Activated T-cell treated with anti-CD3 and anti-CD28 coated beads for 24 hours (primary cell): Measurements from ENCODE around the gene PEX6.
A peak's percentile ranks its signal among the peaks of the same experiment; 100 is the strongest.
"Not testable (repeated sequence)": the region's sequence is repeated elsewhere in the genome, so short reads cannot be mapped to it uniquely, and the experiment has no call there.

Experiments
- DNase-seq: peaks from one replicate; pipeline ENCODE4 v3.0.0-alpha.2; 2020; ENCODE audit warnings: low read depth

PEX6 gene

DNA sequence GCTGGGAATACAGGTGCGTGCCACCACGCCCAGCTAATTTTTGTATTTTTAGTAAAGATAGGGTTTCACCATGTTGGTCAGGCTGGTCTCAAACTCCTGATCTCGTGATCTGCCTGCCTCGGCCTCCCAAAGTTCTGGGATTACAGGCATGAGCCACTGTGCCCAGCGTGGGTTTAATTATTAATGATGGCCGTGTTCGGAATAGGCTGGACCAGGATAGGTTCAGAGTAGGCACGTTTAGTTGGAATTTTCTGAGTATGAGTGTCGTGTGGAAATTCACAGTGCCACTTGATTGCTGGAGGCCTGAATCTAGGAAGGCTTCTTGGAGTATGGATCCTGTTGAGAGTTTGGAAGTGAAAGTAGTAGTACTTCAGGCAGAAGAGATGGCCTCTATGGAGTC lies 19.2 kb upstream of the PEX6 start:
- not testable (repeated sequence) for DNase-seq

DNA sequence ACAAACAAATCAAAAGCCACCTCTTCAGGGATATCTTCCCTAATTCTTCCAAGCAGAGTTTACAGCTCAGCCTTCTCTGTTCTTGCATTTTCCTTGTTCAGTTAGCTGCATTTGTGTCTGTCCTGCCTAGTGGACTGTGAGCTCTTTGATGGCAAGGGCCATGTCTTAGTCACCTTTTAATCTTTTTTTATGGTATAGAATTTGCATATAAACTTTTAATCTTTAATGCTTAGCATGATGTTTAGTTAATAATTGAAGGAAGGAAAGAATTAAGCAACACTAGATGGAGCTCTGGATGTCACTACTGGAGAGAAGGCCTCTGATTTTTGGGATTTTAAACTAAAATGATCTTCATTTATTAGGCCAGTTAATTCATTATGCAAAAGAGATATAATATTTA lies 17.5 kb upstream of the PEX6 start:
- DNase-seq: no peak

DNA sequence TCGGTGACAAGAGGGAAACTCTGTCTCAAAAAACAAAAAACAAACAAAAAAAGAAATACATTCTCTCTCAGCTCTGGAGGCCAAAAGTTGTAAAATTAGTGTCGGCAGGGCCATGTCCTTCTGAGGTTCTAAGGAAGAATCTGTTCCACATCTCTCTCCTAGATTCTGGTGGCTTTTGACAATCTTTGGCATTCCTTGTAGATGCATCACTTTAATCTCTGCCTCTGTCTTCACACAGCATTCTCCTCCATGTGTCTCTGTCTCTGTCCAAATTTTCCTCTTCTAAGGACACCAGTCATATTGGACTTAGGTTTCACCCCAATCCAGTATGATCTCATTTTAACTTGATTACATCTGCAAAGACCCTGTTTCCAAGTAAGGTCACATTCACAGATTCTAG lies 14.5 kb upstream of the PEX6 start:
- no peak for DNase-seq

DNA sequence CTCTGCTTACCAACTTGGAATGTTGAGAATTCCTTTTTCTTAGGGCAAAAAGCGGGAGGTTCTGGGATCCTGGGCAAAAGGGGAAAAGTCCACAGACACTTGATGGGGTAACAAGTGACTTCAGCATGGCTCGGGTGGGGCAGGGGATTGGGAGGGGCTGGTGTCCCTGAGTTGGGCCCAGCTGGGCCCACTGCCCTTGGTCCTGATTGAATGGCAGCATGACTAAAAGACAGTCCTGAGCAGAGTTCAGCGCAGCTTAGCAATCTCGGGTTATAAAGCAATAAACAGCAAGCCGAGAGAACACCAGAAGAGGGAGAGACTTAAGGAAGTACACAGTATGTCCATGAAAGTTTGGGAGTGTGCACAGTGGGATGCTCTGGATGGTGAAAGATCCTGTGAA lies 10.9 kb upstream of the PEX6 start:
- no peak for DNase-seq

DNA sequence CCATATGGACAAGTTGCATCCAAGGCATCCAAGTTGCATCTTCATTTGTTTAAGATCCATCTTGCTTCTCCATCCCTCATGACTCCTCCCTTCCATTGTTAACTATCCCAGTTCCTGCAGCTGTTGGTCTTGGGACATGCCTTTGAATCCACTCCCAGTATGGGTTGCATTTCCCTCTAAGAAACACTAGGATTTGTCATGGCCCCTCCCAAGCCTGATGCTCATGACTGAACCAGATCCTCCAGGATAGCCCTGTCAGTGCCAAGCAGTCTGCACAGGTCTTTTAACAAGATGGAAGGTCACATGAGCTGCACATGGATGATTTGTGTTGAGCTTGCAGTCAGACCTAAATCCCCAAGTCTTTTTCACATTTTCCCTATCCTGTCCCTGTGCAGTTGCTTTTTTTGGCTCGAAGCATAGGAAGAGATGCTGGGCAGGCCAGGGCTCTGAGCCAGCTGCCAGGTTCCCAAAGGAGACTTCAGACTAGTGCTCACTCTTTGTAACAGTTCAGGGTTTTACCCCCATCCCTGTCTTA lies 9.6 kb upstream of the PEX6 start:
- DNase-seq: no peak

DNA sequence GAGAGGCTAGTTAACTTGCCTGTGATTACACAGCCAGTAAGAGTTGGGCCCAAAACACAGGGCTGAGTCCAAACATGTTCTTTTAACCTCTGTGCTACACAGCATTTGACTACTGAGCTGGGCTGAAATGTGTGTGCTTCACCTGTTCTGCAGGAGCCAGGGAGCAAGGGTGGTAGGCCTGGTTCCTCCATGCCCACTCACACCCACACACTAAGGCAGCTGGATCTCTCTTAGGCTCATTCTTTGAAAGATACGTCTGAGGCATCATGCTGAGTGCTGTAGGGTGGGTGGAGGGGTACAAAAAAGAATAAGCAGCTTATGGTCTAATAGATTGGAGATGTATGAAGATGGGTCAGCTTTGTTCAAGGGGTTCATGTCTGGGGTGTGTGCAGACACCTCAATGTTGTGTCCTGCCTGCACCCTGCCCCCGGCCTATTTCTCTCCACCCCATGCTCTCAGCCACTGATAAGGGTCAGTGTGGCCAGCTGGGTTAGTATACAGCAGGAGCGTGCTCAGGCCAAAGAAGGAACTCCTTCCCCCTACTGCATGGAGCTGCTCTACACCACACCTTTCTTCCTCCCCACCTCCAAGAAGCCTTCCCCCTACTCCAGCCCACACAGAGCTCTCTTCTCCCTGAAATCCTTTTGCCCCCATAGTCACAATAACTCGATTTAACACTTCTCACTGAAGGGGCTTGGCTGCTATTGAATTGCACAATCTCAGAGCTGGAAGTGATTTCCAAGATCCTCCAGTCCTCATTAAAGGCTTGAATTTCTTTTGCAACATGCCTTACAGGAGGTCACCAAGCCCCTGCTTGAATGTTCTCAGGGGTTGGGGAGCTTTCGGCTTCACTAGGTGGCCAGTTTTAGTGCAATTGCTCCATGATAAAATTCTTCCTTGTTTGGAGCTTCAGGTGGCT lies 8.8 kb upstream of the PEX6 start:
- DNase-seq: no peak

DNA sequence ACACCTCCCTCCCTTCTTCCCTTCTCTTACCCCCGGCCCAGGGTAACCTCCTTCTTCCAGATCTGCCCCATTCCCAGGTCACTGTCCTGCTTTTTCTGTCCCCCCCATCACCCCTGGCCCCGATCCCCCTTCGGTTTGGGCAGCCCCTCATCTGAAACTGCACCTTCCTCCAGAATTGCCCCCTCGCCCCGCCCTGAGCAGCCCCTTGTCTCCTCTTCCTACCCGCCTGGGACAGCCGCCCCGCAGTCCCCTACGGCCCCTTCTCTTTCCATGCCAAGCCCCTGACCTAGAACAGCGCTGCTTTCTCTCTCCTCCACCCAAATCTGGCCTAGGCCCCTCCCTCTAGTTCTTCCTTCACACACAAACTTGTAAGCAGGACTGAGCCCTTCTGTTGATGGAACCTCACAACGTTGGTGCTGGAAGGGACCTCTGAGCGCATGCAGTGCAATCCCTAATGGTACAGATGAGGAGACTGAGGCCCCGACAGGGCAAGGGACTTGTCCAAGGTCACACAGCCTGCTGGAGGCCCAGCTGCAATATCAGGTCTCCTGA lies 6.0 kb upstream of the PEX6 start:
- no peak for DNase-seq

DNA sequence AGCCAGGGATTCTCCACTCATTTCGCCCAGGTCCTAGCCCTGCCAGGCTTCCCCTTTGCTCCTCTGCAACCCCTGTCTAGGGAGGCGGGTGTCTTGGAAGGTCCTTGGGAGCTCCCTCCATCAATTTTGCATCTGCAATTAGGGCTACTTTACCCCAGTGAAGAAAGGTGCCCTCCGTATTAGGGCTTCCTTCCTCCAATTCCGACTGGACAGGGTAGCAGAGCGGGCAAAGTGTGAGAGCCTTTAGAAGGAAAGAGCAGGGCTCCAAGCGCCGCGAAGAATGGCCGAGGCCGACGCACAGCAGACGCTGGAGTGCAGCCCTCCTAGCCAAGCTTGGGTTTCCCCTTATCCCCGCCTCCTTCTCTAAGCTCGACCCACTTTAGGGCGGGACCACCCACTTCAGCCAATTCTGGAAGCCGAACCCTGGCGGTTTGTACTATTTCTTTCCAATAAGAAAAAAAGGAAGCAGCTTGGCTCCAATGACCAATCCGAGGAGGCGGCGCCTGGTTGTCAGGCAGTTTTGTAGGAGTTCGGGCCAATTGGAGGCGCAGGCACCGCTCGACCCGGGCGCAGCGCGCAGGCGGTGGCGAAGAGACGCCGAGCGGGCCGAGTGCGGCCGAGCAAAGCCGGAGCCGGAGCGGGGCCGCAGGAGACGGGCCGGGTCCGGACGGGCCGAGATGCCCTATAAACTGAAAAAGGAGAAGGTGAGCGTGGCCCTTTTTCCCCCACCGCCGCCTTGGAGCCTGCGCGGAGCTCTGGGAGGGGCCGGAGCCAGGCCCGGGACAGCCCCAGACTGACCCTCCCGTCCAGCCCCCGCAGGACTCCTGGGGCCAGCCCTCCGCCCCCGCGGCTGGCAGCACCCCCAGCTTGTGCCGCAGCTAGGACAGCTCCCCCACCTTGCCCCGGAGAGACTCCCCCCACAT lies 5.3 kb upstream of the PEX6 start, which contains the start of gene PPP2R5D:
PPP2R5D (plus strand) TSS at position 570 of the 923 bp plus-strand sequence; CDS start at position 678, 108 bp downstream.
- DNase-seq: peak; percentile 97

DNA sequence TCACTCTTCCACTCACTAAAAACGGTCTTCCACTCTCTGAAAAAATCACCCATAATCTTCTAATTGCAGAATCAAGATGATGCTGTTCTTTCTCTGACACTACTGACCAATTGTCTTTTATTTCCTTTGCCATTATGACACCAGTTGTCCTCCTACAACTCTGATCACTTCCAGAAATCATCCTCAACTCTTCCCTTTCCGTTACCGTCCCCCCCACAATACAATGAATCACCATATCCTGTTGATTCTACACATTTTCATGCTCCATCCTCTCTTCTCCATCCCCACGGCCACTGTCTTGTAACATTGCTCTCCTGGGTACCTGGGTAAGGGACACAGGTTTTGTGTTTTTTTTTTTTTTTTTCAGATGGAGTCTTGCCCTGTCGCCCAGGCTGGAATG lies 2.9 kb upstream of the PEX6 start:
- no peak for DNase-seq

DNA sequence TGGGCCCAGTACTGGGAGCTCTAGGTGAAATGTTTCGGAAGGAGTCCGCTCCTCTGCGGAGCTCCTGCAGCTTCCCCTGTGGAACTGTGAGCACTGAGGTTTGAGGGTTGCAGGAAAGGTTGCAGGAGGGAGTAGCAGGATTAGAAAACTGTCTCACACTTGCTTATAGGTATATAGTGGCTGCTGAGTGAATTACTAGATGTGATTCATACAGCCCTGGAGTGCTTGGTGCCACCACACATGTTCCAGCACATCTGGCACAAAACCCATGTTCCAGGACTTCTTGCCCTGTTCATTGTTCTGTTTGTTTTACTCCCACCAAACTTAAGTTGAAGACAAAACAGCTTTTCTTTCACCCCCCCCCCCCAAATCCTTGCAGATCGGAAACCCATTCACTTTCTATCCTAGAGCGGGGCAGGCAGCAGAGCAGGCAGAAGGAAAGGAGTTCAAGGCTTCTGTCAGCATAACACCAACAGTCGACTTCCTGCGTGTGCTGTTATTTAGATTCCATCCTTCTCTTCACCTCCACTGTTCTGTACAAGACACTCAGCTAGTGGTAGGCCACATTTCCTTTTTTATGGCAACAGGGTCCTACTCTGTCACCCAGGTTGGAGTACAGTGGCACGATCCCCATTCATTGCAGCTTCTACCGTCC lies 669 bp upstream of the PEX6 start:
- DNase-seq: no peak

DNA sequence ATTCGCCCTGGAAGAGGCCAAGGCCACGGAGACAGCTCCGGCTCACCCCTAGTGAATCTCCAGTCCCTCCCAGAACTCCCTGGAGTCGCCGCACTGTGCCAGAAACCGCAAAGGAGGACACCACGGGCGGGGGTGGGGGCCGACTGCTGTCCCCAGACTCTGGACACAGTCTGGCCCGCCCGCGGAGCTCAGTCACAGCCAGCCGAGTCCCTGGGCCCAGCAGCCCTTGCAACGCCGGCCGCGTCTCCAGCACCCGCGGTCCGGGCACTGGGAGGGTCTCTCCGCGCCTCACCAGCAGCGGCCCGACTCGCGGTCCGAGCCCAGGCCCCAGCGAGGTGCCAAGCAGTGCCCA lies 518 bp downstream of the PEX6 start:
- no peak for DNase-seq

DNA sequence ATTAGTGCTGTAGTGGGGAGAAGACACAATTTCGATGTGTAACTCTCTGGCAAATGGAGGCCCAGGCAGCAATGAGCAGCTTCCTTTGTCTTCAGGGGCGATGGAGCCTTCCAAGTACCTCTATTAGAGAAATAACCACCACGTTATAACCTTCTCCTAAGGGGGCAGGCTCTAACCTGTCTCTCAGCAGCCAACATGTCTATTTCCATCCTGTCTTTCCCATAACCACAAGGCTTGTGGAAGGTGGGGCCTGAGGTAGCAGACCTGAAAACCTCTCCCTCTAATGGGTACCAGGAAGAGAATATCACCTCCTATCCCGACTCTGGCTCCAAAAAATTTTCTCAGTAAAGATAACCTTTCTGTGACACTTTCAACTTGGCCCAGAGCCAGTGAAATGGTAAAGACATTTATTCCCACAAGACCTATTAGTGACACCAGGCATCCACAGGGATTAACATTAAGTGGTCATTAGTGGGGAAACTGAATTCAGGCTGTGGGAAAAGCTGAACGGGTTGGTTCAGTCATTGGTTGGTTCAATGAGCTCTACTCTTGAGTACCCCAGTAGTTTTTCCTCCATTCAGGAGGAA lies 4.0 kb downstream of the PEX6 start:
- no peak for DNase-seq

DNA sequence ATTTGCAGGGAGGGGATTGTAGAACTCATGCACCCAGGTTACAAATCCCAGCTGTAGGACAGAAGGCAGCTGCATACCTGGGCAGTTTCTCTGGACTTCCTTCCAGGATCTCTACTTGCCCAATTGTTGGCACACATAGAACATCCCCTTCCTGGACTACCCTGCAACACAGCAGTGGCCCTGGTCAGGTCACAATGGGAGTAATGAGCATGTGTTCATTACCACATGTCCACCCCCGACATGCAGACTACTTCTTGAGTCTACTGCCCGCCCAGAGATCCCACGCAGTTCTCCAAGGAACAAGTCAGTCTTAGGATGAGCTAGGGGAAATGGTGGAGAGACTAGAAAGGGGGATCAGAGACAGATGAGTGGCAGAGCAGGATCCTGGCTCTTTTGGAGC lies 5.1 kb downstream of the PEX6 start:
- DNase-seq: no peak

DNA sequence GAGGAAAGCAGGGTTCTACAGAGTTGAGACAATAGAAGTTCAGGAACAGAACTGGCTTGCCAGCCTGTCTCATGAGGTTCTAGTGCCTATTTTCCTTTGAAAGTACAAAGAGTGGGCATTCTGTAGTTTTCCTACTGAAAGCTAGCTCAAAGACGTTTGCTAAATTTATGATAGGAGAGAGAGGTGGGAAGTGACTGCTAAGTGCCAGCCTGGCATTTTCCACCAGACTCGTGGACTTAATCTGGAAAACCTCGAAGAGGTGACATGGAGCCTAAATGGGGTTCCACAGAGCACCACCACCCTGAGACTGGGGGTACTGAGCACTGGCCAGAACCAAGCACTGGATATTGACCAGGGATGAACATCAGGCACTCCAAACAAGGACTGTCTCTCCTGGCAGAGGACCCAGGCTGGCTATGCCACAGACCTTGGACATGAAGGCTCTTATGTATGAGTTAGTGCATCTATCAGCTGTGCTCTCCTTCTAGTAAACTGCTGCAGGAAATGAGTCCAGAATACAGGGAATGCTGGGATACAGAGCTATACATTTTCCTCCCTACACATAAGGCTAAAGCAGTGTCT lies 7.1 kb downstream of the PEX6 start:
- DNase-seq: no peak

DNA sequence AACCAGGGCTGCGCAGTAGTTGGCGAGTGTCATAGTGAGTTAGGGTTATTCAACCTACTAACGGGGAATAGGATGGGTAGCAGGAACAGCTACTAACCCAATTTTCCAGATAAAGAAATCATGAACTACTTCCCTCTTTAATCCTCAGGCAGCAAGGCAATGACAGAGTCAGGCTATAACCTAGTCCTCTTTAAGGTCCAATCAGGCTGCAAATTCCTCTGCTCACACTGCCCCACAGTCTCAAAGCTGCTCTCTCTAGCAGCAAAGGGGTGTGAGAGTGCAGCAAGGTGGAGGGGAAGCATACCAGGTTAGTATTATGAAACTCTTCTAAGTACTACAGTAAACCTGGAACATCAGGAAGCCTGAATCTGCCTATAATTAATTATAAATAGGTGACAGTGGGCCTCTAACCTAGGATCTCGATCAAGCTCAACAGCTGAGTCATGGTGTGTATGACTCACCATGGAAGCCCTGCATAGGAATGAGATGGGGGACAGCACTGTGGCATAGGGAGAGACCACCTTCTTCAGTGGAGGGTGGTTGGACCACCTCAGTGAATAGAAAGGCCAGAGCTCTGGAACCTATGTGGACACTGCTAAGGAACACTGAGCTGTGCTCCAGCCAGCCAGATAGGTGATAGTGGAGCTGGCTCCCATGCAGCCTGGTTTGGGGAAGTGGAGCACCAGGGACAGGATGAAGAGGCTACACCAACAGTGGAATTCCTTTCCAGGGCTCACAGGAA lies 7.9 kb downstream of the PEX6 start:
- DNase-seq: no peak

DNA sequence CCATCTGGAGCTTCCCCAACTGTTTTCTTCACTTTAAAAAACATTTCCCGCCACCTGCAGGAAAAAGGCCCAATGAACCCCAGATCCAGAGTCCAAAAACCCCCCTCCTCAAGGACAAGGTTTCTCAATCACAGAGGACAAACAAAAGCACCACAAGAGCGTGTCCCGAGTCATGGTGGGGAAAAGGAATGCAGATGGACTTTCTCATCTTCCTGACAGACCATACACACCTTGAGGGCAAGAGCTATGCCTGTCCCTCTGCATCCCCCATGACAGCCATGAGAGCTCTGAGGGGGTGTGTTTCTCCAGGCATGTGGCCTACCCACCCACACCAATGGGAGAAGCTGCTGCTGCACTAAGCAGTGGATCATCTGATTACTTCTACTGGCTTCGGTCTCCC lies 9.0 kb downstream of the PEX6 start:
- no peak for DNase-seq

DNA sequence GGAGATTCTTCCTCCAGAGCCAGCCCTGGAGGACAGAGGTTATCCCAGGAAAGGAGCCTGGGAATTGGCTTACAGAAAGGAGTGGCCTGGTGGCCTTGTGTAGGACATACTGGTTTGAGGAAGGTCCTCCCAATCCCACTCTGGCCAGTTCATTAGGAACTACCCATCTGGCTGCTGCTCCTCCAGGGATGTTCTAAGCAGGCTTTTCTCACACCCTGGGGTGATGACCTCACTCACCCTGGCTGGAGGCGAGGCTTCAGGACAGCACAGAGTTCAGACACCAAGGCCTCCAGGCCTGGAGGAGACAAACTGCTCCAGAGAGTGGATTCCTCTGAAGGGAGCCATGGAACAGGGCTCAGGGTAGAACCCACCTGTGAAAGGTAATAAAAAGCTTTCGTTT lies 9.6 kb downstream of the PEX6 start:
- no peak for DNase-seq

DNA sequence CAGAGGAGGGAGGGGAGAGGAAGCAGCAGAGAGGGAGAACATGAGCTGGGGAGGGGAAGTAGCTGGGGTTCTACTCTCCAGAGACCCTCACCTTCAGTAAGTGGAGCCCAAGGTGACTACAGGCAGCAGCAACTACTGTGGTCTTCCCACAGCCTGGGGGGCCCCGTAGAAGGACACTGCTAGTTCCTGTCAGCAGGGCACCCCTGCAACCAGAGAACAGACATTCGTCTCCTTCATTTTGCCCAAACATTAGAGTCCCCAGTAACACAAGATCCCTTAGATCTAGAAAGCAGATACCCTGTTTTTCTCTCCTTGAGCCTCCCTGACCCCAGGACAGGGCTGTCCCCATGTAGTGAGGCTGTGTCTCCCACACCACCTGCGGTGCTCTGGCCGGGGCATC lies 10.2 kb downstream of the PEX6 start:
- no peak for DNase-seq

DNA sequence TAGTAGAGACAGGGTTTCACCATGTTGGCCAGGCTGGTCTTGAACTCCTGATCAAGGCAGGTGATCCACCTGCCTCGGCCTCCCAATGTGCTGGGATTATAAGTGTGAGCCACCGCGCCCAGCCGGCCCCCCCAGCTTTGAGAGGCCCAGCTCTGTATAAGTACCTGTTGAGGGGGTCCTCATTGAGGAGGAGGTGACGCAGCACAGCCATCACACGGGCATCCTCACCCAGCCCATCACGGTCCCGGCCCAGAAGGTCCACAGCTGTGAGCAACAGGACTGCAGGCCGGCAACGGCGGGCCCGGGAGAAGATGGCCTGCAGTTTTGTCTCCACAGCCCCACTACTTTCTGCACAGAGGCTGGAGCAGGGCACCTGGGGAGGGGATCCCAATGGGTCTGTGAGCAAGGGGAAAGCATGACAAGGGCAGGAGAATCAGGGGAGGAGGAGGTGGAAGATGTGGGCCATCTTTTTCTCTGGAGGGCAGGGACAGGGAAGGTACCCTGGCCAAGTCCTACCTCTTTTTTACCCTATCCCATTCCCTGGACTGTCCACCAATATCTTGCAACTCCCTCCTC lies 10.8 kb downstream of the PEX6 start:
- DNase-seq: no peak

DNA sequence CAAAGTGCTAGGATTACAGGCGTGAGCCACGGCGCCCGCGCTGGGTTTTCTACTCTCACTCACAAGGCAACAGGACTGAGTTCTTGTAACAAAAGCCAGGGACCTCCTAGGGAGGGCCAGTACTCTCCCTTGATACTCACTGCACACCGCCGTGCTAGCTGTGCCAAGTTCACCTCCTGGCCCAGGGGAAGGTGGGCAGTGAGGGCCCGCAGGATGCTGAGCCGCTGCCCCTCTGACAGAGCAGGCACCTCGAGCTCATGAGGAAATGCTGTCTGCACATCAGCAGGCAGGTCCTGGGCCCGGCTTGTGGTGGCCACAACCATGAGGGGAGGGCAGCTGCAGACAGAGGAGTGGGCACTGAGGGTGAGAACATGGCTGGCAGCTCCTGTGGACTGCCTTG lies 11.8 kb downstream of the PEX6 start:
- no peak for DNase-seq
